DOHH2 (cell line): Measurements from ENCODE around the gene ANKRD33B.

Source experiments
- H3F3A ChIP-seq: fragments of 200-600 bp; sonication (generic), shearing (Covaris generic); 2 replicates; pipeline ENCODE4 v1.6.0; 2016; ENCODE audit warnings: antibody characterized with exemption, mild to moderate bottlenecking; ENCODE audit not compliant: control insufficient read depth, insufficient read depth
- H3K27ac ChIP-seq: fragments of 200-600 bp; sonication (generic); 2 replicates; pipeline ENCODE4 v1.5.1; 2014; ENCODE audit warnings: low read depth, mild to moderate bottlenecking, low read length, moderate library complexity
- H3K27me3 ChIP-seq: fragments of 200-600 bp; sonication (generic); 2 replicates; pipeline ENCODE4 v1.6.1; 2014; ENCODE audit warnings: mild to moderate bottlenecking, low read length, mixed read lengths; ENCODE audit not compliant: control insufficient read depth
- H3K36me3 ChIP-seq: fragments of 200-600 bp; sonication (generic); 2 replicates; pipeline ENCODE4 v1.6.1; 2014; ENCODE audit warnings: mild to moderate bottlenecking, low read length, moderate library complexity, mixed read lengths; ENCODE audit not compliant: control insufficient read depth
- H3K4me1 ChIP-seq: fragments of 200-600 bp; sonication (generic); 2 replicates; pipeline ENCODE4 v1.6.1; 2014; ENCODE audit warnings: mild to moderate bottlenecking, low read length, mixed read lengths; ENCODE audit not compliant: control insufficient read depth
- H3K4me2 ChIP-seq: fragments of 200-600 bp; sonication (generic); 2 replicates; pipeline ENCODE4 v1.6.0; 2014; ENCODE audit warnings: mild to moderate bottlenecking, low read length, moderate library complexity
- H3K4me3 ChIP-seq: fragments of 200-600 bp; sonication (generic); 2 replicates; pipeline ENCODE4 v1.5.1; 2014; ENCODE audit warnings: mild to moderate bottlenecking, low read length, mixed read lengths
- H3K79me2 ChIP-seq: fragments of 200-600 bp; sonication (generic); 2 replicates; pipeline ENCODE4 v1.6.1; 2014; ENCODE audit warnings: mild to moderate bottlenecking, low read length, mixed read lengths; ENCODE audit not compliant: control insufficient read depth
- H3K9me2 ChIP-seq: fragments of 200-600 bp; sonication (generic); replicated peaks from 2 replicates; pipeline ENCODE4 v1.6.1; 2014; ENCODE audit warnings: mild to moderate bottlenecking, low read length, mixed read lengths; ENCODE audit not compliant: control insufficient read depth
- H3K9me3 ChIP-seq: fragments of 200-600 bp; sonication (generic); 2 replicates; pipeline ENCODE4 v1.6.1; 2014; ENCODE audit warnings: antibody characterized with exemption, low read length, mixed read lengths; ENCODE audit not compliant: control insufficient read depth, insufficient read depth
- H4K20me1 ChIP-seq: fragments of 200-600 bp; sonication (generic); 2 replicates; pipeline ENCODE4 v1.6.0; 2014; ENCODE audit warnings: low read depth, mild to moderate bottlenecking, antibody characterized with exemption, low read length, moderate library complexity; ENCODE audit not compliant: control insufficient read depth, insufficient read depth
- EZH2phosphoT487 ChIP-seq: fragments of 200-600 bp; sonication (generic); IDR thresholded peaks from 2 replicates; pipeline ENCODE4 v1.6.1; 2017; ENCODE audit warnings: borderline replicate concordance, mild to moderate bottlenecking, antibody characterized with exemption, low read length, moderate library complexity, mixed read lengths
- TF ChIP-seq, protein P1 (sequence below): fragments of 200-600 bp; sonication (generic); IDR thresholded peaks from one replicate; pipeline ENCODE4 v1.5.1; 2014; ENCODE audit warnings: antibody characterized with exemption, mild to moderate bottlenecking, low read depth, low read length; ENCODE audit not compliant: poor library complexity, severe bottlenecking

The ANKRD33B gene

GRCh38 chr5:10612251-10612650, 48.4 kb downstream of the ANKRD33B start:
- Histone ChIP-seq H4K20me1 (no peaks in the 10 kb centered on the region), H3K4me3 (peak overlapping the region; percentile 41), H3K27ac (peak overlapping the region; percentile 88), H3K36me3 (0 out of 2 replicates have a peak, but pooled peaks cover 4% of the 10 kb centered on the region), H3K4me1 (peaks cover 74% of the 10 kb centered on the region), H3K79me2 (no peaks in the 10 kb centered on the region), H3K27me3 (no peaks in the 10 kb centered on the region), H3K9me3 (no peaks in the 10 kb centered on the region), H3K9me2 (no peaks in the 10 kb centered on the region), H3F3A (peaks cover 23% of the 10 kb centered on the region), H3K4me2 (peak overlapping the region; percentile 92)
- TF ChIP-seq EZH2phosphoT487, result no peak
- TF ChIP-seq, protein P1, sequence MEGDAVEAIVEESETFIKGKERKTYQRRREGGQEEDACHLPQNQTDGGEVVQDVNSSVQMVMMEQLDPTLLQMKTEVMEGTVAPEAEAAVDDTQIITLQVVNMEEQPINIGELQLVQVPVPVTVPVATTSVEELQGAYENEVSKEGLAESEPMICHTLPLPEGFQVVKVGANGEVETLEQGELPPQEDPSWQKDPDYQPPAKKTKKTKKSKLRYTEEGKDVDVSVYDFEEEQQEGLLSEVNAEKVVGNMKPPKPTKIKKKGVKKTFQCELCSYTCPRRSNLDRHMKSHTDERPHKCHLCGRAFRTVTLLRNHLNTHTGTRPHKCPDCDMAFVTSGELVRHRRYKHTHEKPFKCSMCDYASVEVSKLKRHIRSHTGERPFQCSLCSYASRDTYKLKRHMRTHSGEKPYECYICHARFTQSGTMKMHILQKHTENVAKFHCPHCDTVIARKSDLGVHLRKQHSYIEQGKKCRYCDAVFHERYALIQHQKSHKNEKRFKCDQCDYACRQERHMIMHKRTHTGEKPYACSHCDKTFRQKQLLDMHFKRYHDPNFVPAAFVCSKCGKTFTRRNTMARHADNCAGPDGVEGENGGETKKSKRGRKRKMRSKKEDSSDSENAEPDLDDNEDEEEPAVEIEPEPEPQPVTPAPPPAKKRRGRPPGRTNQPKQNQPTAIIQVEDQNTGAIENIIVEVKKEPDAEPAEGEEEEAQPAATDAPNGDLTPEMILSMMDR, result peak; percentile 39

DNA sequence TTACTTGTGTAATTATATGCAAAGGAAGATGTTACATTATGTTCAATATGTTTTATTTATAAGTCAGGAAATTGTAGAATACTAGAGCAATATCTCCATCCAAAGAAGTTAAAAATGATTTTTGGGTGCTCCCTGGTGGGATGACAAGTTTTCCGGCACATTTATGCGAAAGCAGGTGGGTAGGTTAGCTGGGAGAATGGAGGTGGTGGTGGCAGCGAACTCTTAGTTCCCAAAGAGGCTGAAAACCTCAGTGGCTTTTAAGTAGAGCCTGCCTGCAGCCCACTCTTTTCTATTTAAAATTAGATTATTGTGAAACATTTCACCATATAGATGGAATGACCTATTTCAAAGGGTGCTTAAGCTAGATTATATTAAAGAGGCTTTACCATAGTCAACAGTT, 51.8 kb downstream of the ANKRD33B start:
- Histone ChIP-seq H3K27me3 (no peaks in the 10 kb centered on the region), H3F3A (peaks cover 4% of the 10 kb centered on the region; the same call in 1 of the 2 replicates), H3K9me2 (no peaks in the 10 kb centered on the region), H3K4me3 (no peak overlapping the region), H3K79me2 (no peaks in the 10 kb centered on the region), H4K20me1 (no peaks in the 10 kb centered on the region), H3K36me3 (no peaks in the 10 kb centered on the region), H3K4me2 (no peak overlapping the region), H3K4me1 (peaks cover 41% of the 10 kb centered on the region), H3K27ac (no peak overlapping the region), H3K9me3 (no peaks in the 10 kb centered on the region)
- TF ChIP-seq EZH2phosphoT487, result no peak
- TF ChIP-seq, protein P1, result no peak

DNA sequence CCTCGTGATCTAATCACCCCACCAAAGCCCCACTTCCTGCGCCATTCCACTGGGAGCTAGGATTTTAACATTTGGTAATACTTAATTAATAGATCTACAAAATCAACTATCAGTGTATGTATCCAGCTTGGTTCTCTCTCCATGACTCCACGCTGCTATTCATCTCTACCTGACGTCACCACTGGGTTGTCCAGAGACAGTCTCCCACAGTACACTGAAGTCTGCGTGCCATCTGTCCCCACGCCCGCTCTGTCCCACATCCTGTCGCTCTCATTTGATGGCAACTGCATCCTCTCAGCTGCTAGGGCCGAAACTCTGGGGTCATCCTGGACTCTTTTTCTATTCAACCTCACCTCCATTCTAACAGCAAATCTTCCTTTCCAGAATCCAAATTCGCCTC, 53.2 kb downstream of the ANKRD33B start:
- no peak overlapping the region for H3K4me3 ChIP-seq
- no peaks in the 10 kb centered on the region for H3K79me2 ChIP-seq
- no peaks in the 10 kb centered on the region for H3K9me2 ChIP-seq
- no peaks in the 10 kb centered on the region for H3K27me3 ChIP-seq
- H3F3A ChIP-seq, result peaks cover 4% of the 10 kb centered on the region; the same call in 1 of the 2 replicates
- H3K9me3 ChIP-seq, result no peaks in the 10 kb centered on the region
- no peaks in the 10 kb centered on the region for H4K20me1 ChIP-seq
- peaks cover 38% of the 10 kb centered on the region for H3K4me1 ChIP-seq
- no peaks in the 10 kb centered on the region for H3K36me3 ChIP-seq
- TF ChIP-seq EZH2phosphoT487, result no peak
- H3K27ac ChIP-seq, result no peak overlapping the region
- no peak overlapping the region for H3K4me2 ChIP-seq

GRCh38 chr5:10618311-10618710, 54.4 kb downstream of the ANKRD33B start:
- H3K9me2 ChIP-seq, result no peaks in the 10 kb centered on the region
- peaks cover 30% of the 10 kb centered on the region for H3K4me1 ChIP-seq
- no peaks in the 10 kb centered on the region for H3K9me3 ChIP-seq
- H4K20me1 ChIP-seq, result no peaks in the 10 kb centered on the region
- no peak overlapping the region for H3K4me3 ChIP-seq
- H3K36me3 ChIP-seq, result no peaks in the 10 kb centered on the region
- no peaks in the 10 kb centered on the region for H3K27me3 ChIP-seq
- H3K4me2 ChIP-seq, result no peak overlapping the region
- H3F3A ChIP-seq, result no peaks in the 10 kb centered on the region
- TF ChIP-seq, protein P1, result no peak
- no peak for TF ChIP-seq EZH2phosphoT487
- no peak overlapping the region for H3K27ac ChIP-seq
- H3K79me2 ChIP-seq, result no peaks in the 10 kb centered on the region
